Right lobe of liver (tissue), 6 donors: ENCODE data around the gene ZMIZ1. TPM values are rescaled to one million over a fixed set of nuclear protein-coding genes. Genes with fewer than 3 reads are reported as not detected.

Experiments
- ATAC-seq, 4 donors: fragments of 200-7000 bp; cut with Tn5 transposase; one replicate each; pipeline ENCODE4 v1.9.1; 2020; ENCODE audit warnings: mild to moderate bottlenecking in 4 of 4, moderate library complexity in 4 of 4
- DNase-seq, 3 donors: peaks; one replicate each; pipeline ENCODE4 v3.0.0-alpha.2; 2020
- H3K27ac ChIP-seq, 3 donors: fragments of 200-600 bp; one replicate each; pipeline ENCODE4 v1.8.0; 2022
- H3K27me3 ChIP-seq, 2 donors: fragments of 200-600 bp; one replicate each; pipeline ENCODE4 v1.8.0; 2022
- H3K36me3 ChIP-seq, 4 donors: fragments of 200-600 bp; sonication (generic) in 1 of 4; one replicate each; pipeline versions ENCODE4 v1.5.1 to v1.8.0; 2017 to 2022; ENCODE audit warnings: control low read depth in 1 of 4
- H3K4me1 ChIP-seq, 4 donors: fragments of 200-600 bp; sonication (generic) in 1 of 4; one replicate each; pipeline versions ENCODE4 v1.5.1 to v1.8.0; 2017 to 2022; ENCODE audit warnings: control low read depth in 1 of 4
- H3K4me3 ChIP-seq, 3 donors: fragments of 200-600 bp; one replicate each; pipeline ENCODE4 v1.8.0; 2022
- H3K9me3 ChIP-seq, 4 donors: fragments of 200-600 bp; sonication (generic) in 1 of 4; one replicate each; pipeline versions ENCODE4 v1.5.1 to v1.8.0; 2017 to 2022; ENCODE audit warnings: control low read depth in 1 of 4
- POLR2A ChIP-seq: fragments of 450-650 bp; IDR thresholded peaks from one replicate; pipeline ENCODE4 v1.6.1; 2017; ENCODE audit warnings: antibody characterized with exemption, mild to moderate bottlenecking
- WGBS: methylation state at CpG from one replicate; pipeline ENCODE4 v1.1.6; 2018; ENCODE audit warnings: low coverage, low lambda C conversion rate; ENCODE audit not compliant: insufficient coverage; ENCODE audit errors: missing lambda C conversion rate; 5-methylcytosine and 5-hydroxymethylcytosine counted together
- intact Hi-C, 2 donors: fragments of 100-400 bp; cut with DNase I; formaldehyde crosslinking; loops; one replicate each; pipeline versions ENCODE4 v1.11.2 to v1.14.1; 2022
- total RNA-seq, 6 experiments: library from RNA; depleted of rRNA in 2 of 6; stranded (reverse); fragments of >200 nt in 2 of 6; fragmentation: NEBNext Ultra II Directional in 3 of 6; extraction: Animal tissue kit (Norgen Biotek cat#: 25700) in 3 of 6; gene quantifications; one replicate each; pipeline versions ENCODE4 v1.1.0 to v1.2.4, GENCODE V29; 2016 to 2023
- TF ChIP-seq, protein P1 (sequence below), 4 donors: fragments of 200-600 bp in 3 of 4; fragments of 450-650 bp in 1 of 4; IDR thresholded peaks; one replicate each; pipeline versions ENCODE4 v1.5.1 to v1.8.0; 2016 to 2022; ENCODE audit warnings: antibody characterized with exemption in 4 of 4, mild to moderate bottlenecking in 2 of 4
- donor health status: DM: no; HTN: yes; CAD: no.
- donor health status: DM: no; HTN: no; CAD: no.
- donor health status: DM: no; HTN: no; CAD: no.
- donor health status: DM: no; HTN: yes; CAD: no.
- donor health status: DM: no; HTN: yes; CAD: no.

Gene ZMIZ1
- total RNA-seq, 6 experiments from 2014 or later = 9.9 to 22.8 (median 12.3) TPM

DNA sequence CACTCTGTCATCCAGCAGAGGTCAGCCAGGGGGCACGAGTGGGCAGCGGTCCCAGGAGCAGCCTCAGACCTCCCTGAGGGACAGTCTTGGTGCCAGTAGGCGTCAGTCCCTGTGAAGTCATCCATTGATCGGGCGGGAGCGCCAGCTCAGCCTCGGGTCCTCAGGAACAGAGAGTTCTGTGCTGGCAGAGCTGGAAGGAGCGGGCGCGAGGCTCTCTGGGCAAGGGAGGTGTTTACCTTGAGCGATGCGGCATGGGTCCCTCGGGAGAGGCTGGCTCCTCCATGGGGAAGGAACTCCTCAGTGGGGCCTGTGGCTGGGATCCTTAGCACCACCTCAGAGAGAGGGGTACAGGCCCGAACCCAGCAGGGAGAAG lies 177.4 kb downstream of the ZMIZ1 start:
- ATAC-seq (peak; percentile 48 to 79 (median 62)), DNase-seq (peak; percentile 87 to 90 (median 88))
- H3K27me3 ChIP-seq = no peaks in the 10 kb centered on the region
- H3K27ac ChIP-seq = peak overlapping the region; percentile 36 to 65 (median 55)
- no peak overlapping the region for H3K4me3 ChIP-seq
- peaks cover 0 to 42% (median 17%) of the 10 kb centered on the region in 4 donors for H3K4me1 ChIP-seq
- TF ChIP-seq POLR2A = no peak
- TF ChIP-seq, protein P1, sequence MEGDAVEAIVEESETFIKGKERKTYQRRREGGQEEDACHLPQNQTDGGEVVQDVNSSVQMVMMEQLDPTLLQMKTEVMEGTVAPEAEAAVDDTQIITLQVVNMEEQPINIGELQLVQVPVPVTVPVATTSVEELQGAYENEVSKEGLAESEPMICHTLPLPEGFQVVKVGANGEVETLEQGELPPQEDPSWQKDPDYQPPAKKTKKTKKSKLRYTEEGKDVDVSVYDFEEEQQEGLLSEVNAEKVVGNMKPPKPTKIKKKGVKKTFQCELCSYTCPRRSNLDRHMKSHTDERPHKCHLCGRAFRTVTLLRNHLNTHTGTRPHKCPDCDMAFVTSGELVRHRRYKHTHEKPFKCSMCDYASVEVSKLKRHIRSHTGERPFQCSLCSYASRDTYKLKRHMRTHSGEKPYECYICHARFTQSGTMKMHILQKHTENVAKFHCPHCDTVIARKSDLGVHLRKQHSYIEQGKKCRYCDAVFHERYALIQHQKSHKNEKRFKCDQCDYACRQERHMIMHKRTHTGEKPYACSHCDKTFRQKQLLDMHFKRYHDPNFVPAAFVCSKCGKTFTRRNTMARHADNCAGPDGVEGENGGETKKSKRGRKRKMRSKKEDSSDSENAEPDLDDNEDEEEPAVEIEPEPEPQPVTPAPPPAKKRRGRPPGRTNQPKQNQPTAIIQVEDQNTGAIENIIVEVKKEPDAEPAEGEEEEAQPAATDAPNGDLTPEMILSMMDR (IDR thresholded peaks at IDR 0.05) = no peak
- intact Hi-C loops = no loop called here
- no CpG with 5 or more reads among the region's 14 CpGs for WGBS
- H3K9me3 ChIP-seq = no peaks in the 10 kb centered on the region
- no peaks in the 10 kb centered on the region for H3K36me3 ChIP-seq

DNA sequence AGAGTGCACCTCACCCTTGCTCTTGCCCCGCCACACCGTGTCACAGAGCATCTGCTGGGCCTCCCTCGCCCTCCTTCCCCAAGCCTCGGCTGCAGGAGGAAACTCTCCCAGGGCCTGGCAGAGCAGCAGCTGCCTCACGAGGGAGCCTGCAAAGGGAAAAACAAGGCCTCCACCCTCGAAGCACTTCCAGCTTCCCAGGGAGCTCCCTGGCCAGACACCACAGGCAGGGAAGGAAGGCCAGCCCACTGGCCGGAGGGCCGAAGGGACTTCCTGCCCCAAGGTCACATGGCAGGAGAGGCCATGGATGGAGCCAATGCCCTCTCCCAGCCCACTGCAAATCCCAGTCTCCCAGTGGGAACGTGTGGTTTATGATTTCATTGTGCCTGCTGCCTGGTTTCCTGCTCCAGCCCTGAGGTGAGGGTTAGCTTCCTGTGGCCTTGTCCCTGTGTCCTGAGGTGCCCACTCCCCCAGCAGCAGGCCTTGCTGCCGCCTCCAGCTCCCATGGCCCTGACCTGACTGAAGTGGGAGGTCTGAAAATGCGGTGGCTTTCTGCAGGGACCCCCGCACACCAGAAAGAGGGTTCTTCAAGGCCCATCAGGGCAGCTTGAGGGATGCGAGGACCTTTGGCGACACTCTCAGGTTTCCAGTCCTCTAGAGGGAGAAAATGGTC lies 178.0 kb downstream of the ZMIZ1 start:
- no peaks in the 10 kb centered on the region for H3K27me3 ChIP-seq
- H3K36me3 ChIP-seq = no peaks in the 10 kb centered on the region
- DNase-seq (peak; percentile 62 to 75 (median 64)), ATAC-seq (peak; percentile 17 to 52 (median 40))
- H3K9me3 ChIP-seq = no peaks in the 10 kb centered on the region
- peaks cover 0 to 37% (median 17%) of the 10 kb centered on the region in 4 donors for H3K4me1 ChIP-seq
- no peak overlapping the region for H3K4me3 ChIP-seq
- H3K27ac ChIP-seq = peak overlapping the region; percentile 36 to 65 (median 55)
- intact Hi-C loops = no loop called here
- WGBS = 54% methylated on average over 2 of the region's 14 CpGs
- TF ChIP-seq, protein P1 (IDR thresholded peaks at IDR 0.05) = no peak

DNA sequence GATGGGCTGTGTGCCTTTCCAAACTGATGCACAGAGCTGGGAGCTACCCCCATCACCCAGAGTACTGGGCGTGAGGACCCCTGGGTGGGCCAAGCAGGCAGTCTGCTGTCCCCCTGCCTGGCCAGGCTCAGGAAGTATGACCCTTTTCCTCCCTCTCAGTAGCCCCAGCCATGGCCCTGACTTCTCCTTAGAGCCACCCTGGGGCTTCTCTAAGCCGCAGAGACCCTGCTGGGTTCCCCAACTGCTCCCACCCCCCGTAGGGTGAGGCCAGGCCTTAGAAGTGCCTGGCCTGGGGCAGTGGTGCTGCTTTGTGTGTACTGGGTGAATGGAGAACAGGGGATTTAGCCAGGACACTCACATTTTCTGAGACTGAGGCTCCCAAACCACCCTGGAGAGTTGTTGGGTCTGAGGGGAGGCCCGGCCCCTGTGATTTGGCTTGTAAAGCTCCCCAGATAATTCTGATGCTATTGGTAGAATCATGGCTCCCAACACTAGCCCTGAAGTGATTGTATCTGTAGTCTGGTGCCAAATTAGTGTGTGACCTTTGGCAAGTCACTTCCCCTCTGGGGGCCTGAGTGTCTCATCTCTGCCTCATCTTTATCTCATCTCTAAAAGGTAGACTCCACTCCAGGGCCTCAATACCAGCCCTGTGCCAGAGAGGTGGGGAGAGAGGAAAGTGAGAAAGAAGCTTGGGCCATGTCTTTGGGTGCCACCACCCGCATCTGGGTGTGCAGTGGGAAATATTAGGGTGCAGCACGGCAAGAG lies 178.8 kb downstream of the ZMIZ1 start:
- no peaks in the 10 kb centered on the region for H3K27me3 ChIP-seq
- intact Hi-C loops = no loop called here

DNA sequence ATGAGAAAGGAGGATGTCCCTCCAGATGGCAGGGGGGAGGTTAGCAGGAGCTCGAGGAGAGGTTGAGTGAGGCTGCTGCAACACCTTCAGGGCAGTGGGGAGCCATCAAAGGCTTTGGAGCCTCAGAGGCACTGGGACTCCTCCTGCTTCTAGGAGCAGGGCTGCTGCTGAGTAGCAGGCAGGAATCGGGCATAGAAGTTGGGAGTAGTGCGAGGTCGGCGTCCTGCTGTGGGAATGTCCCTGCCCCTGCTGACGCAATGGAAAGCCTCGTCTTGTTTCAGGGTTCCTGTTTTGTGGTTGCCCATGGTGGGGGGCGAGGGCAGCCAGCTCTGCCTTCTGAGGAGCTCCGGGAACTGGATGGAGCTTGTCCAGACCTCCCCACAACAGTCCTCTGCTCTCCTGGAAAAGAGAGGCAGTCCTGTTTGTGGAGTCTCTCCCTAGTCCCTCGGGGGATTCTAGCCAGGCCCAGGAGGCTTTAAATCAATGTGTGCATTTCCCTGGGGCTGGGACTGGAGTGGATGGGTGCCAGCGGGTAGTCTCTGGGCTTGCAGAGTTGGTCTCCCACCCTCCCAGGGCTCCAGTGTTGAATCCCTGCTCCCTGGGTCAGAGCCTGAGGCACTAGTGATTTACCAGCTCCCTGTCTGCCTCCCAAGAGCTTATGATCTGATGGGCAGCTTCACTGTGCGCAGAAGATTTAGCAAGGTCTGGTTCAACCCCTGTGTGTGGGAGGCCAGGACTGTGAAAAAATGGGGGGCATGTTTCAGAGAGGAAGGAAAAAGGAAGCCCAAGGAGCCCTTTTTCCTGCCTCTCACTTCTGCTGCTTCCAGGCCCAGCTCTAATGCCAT lies 179.8 kb downstream of the ZMIZ1 start:
- no peak for TF ChIP-seq POLR2A
- TF ChIP-seq, protein P1 (IDR thresholded peaks at IDR 0.05) = no peak
- peak in 2 of 3 donors; percentile 67 to 74 for DNase-seq
- 50% methylated on average over 2 of the region's 12 CpGs for WGBS

More for the DNA sequence above, 178.8 kb downstream of the ZMIZ1 start:
- no peaks in the 10 kb centered on the region for H3K9me3 ChIP-seq
- no peaks in the 10 kb centered on the region for H3K36me3 ChIP-seq
- ATAC-seq (no peak), DNase-seq (no peak)
- TF ChIP-seq POLR2A = no peak
- TF ChIP-seq, protein P1 (IDR thresholded peaks at IDR 0.05) = no peak
- H3K4me1 ChIP-seq = peaks cover 0 to 36% (median 17%) of the 10 kb centered on the region in 4 donors
- 86% methylated on average over 4 of the region's 6 CpGs for WGBS
- H3K4me3 ChIP-seq = no peak overlapping the region
- peak overlapping the region; percentile 36 to 65 (median 55) for H3K27ac ChIP-seq

More for the DNA sequence above, 179.8 kb downstream of the ZMIZ1 start:
- no peaks in the 10 kb centered on the region for H3K9me3 ChIP-seq
- intact Hi-C loops = no loop called here
- H3K36me3 ChIP-seq = no peaks in the 10 kb centered on the region
- no peak overlapping the region for H3K4me3 ChIP-seq
- ATAC-seq = peak in 2 of 4 donors; percentile 3 to 11
- H3K27ac ChIP-seq = peak overlapping the region; percentile 15 to 65 (median 37)
- H3K4me1 ChIP-seq = peaks cover 0 to 36% (median 17%) of the 10 kb centered on the region in 4 donors
- H3K27me3 ChIP-seq = no peaks in the 10 kb centered on the region
